IPS DF 6.9 (cell line): ENCODE data around the gene ADAMTS14.
A peak's percentile ranks its signal among the peaks of the same experiment; 100 is the strongest.

Experiments
- DNase-seq: peaks from one replicate; pipeline ENCODE4 v3.0.0-alpha.2; 2013; ENCODE audit warnings: low read depth, low spot score
- H3K27ac ChIP-seq: one replicate; pipeline ENCODE4 v1.5.1; 2013; ENCODE audit warnings: low read length, control low read depth
- H3K27me3 ChIP-seq: 2 replicates; pipeline ENCODE4 v1.6.1; 2013; ENCODE audit warnings: mild to moderate bottlenecking, low read length; ENCODE audit not compliant: control insufficient read depth, insufficient read depth
- H3K36me3 ChIP-seq: 2 replicates; pipeline ENCODE4 v1.6.1; 2013; ENCODE audit warnings: low read length; ENCODE audit not compliant: control insufficient read depth, insufficient read depth
- H3K4me1 ChIP-seq: 2 replicates; pipeline ENCODE4 v1.6.1; 2013; ENCODE audit warnings: low read length; ENCODE audit not compliant: control insufficient read depth, insufficient read depth
- H3K4me3 ChIP-seq: 2 replicates; pipeline ENCODE4 v1.5.1; 2013; ENCODE audit warnings: mild to moderate bottlenecking, low read length
- H3K9me3 ChIP-seq: 2 replicates; pipeline ENCODE4 v1.6.1; 2013; ENCODE audit warnings: low read length, inconsistent platforms; ENCODE audit not compliant: control insufficient read depth, insufficient read depth
- WGBS: extraction: QIAGEN DNeasy Blood & Tissue Kit; methylation state at CpG from one replicate; pipeline ENCODE4 v1.1.7; 2013; ENCODE audit warnings: mixed read lengths, missing lambda C conversion rate; ENCODE audit not compliant: insufficient read length, insufficient coverage; 5-methylcytosine and 5-hydroxymethylcytosine counted together

Gene ADAMTS14

GRCh38 chr10:70668454-70668970 lies 3.8 kb upstream of the ADAMTS14 start:
- WGBS, result no CpG with 5 or more reads among the region's 10 CpGs
- Histone ChIP-seq H3K36me3 (no peaks in the 10 kb centered on the region), H3K4me1 (no peaks in the 10 kb centered on the region), H3K9me3 (no peaks in the 10 kb centered on the region), H3K27me3 (no peaks in the 10 kb centered on the region), H3K4me3 (no peak overlapping the region), H3K27ac (no peak overlapping the region)
- DNase-seq, result no peak

DNA sequence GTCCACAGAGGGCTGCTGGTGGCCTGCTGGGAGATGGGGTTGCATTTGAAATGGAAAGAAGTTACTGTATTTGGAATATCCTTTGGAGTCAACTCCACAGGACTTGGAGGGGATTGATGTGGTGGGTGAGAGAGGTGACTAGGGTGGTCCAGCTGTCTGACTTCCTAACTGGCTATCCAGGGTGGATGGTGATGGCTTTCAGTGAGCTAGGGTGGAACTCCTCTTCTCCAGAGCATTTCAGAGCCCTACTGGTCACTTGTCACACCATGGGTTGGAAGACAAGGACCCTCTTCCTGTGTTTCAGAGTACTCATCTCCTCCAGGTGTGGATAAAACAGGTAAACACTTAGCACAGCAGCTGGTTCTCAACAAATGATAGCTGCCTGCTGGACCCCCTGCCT lies 3.3 kb upstream of the ADAMTS14 start:
- H3K4me1 ChIP-seq, result no peaks in the 10 kb centered on the region
- DNase-seq, result no peak
- no peaks in the 10 kb centered on the region for H3K36me3 ChIP-seq
- no peaks in the 10 kb centered on the region for H3K9me3 ChIP-seq
- no peak overlapping the region for H3K27ac ChIP-seq
- no peak overlapping the region for H3K4me3 ChIP-seq
- no peaks in the 10 kb centered on the region for H3K27me3 ChIP-seq

DNA sequence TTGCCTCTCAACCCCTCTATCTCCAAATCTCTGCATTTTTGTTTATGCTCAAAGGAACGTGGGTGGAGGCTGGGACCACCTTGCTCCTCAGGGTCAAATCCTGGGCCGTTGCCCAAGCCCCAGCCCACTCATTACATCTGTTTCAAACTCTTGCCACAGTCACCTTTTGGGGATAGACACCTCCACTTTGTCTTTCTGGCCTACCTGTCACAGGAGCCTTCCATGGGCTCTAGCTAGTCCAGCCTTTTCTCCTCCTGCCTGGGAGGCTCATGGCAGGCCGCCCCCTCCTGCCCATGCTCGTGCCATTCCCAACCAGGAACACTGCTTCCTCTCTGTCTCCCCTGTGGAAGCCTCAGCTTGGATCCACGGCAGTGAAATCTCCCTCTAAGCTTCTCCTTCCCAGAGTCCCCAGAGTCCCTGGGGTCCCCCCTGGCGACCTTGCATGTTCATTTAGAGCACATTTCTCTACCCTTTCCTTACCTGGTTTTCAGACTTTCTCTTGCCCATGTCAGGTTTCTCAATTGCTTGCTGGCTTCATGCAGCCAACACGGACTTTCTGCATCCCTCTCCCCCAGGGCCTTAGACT lies 2.5 kb upstream of the ADAMTS14 start:
- no peaks in the 10 kb centered on the region for H3K36me3 ChIP-seq
- H3K27me3 ChIP-seq, result no peaks in the 10 kb centered on the region
- H3K4me1 ChIP-seq, result no peaks in the 10 kb centered on the region
- H3K4me3 ChIP-seq, result no peak overlapping the region
- no CpG with 5 or more reads among the region's 7 CpGs for WGBS
- DNase-seq, result no peak
- no peak overlapping the region for H3K27ac ChIP-seq
- H3K9me3 ChIP-seq, result no peaks in the 10 kb centered on the region

GRCh38 chr10:70671619-70672164 lies 614 bp upstream of the ADAMTS14 start:
- no peak for DNase-seq
- no CpG with 5 or more reads among the region's 5 CpGs for WGBS
- Histone ChIP-seq H3K9me3 (no peaks in the 10 kb centered on the region), H3K27me3 (no peaks in the 10 kb centered on the region), H3K4me1 (0 out of 2 replicates have a peak, but pooled peaks cover 3% of the 10 kb centered on the region), H3K4me3 (peak overlapping the region; percentile 36; the same call in 1 of the 2 replicates), H3K36me3 (no peaks in the 10 kb centered on the region), H3K27ac (no peak overlapping the region)

- no peaks in the 10 kb centered on the region for H3K9me3 ChIP-seq
- no peak overlapping the region for H3K27ac ChIP-seq
- H3K4me1 ChIP-seq, result 0 out of 2 replicates have a peak, but pooled peaks cover 3% of the 10 kb centered on the region
- no peaks in the 10 kb centered on the region for H3K27me3 ChIP-seq
- no peak for DNase-seq
- H3K36me3 ChIP-seq, result no peaks in the 10 kb centered on the region
- no CpG with 5 or more reads among the region's 14 CpGs for WGBS
- peak overlapping the region; percentile 36; the same call in 1 of the 2 replicates for H3K4me3 ChIP-seq
Observed at GRCh38 chr10:70673043-70673928, 980 bp downstream of the ADAMTS14 start.

DNA sequence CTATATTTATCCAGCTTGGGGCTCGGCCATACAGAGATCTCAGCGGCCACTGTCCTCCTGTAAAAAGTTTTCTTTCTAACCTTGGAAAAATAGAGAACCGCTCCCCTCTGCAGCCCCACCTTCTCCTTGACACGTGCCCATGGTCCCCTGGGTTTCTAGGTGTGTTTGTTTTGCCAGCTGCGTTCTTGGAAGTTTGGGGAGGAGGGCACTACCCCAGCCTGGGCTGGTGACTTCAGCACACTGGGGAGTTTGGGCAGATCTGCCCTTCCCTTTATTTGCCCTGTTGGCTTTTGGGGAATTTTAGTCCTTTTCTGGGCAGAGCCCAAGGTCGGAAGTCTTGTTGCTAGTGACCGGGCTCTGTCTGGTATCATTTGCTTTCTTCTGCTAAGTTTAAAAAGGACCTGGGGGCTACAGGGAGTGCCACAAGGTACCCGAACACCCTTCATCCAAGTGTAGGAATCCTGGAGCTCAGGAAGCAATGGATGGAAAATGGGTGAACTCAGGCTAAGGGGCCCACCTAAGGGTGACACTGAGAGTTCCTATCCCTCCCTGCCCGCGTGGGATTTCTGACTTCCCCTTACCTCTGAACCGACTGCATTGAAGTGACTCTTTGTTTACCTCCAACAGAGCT lies 1.7 kb downstream of the ADAMTS14 start:
- no CpG with 5 or more reads among the region's 11 CpGs for WGBS

DNA sequence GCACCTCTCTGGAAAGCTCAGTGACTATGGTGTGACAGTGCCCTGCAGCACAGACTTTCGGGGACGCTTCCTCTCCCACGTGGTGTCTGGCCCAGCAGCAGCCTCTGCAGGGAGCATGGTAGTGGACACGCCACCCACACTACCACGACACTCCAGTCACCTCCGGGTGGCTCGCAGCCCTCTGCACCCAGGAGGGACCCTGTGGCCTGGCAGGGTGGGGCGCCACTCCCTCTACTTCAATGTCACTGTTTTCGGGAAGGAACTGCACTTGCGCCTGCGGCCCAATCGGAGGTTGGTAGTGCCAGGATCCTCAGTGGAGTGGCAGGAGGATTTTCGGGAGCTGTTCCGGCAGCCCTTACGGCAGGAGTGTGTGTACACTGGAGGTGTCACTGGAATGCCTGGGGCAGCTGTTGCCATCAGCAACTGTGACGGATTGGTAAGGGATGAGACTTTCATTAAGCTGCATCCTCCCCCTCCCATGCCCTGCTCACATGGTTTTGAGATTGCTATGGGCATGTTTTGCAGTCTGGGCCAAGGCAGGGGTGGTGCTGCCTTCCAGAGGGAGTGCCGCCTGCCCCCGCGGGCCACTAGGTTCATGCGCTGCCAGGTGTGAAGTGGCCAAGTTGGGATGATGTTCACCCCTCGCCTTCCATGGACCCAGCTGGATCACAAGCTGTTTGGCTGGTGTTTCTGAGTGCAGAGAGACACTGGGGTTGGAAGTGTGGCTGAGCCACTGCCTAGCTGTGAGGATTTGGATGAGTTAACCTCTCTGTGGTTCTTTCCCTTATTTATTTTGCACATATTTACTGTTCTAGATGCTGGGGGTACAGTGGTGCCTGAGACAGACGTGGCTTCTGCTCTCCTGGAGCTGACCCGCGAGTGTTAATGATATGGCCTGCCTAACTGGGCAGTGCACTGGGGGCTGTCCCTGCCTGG lies 2.5 kb downstream of the ADAMTS14 start:
- Histone ChIP-seq H3K4me3 (no peak overlapping the region), H3K9me3 (no peaks in the 10 kb centered on the region), H3K4me1 (0 out of 2 replicates have a peak, but pooled peaks cover 3% of the 10 kb centered on the region), H3K27ac (no peak overlapping the region), H3K36me3 (no peaks in the 10 kb centered on the region), H3K27me3 (no peaks in the 10 kb centered on the region)
- no peak for DNase-seq
- no CpG with 5 or more reads among the region's 24 CpGs for WGBS

More for the DNA sequence above, 1.7 kb downstream of the ADAMTS14 start:
- no peak overlapping the region for H3K4me3 ChIP-seq
- no peaks in the 10 kb centered on the region for H3K36me3 ChIP-seq
- H3K4me1 ChIP-seq, result 0 out of 2 replicates have a peak, but pooled peaks cover 3% of the 10 kb centered on the region
- no peaks in the 10 kb centered on the region for H3K27me3 ChIP-seq
- no peak overlapping the region for H3K27ac ChIP-seq
- no peaks in the 10 kb centered on the region for H3K9me3 ChIP-seq
- DNase-seq, result no peak

- H3K4me3 ChIP-seq, result no peak overlapping the region
Observed at GRCh38 chr10:70675496-70676161, 3.3 kb downstream of the ADAMTS14 start.

GRCh38 chr10:70676511-70676910 lies 4.2 kb downstream of the ADAMTS14 start:
- no peaks in the 10 kb centered on the region for H3K36me3 ChIP-seq
- WGBS, result no CpG with 5 or more reads among the region's 6 CpGs
- 0 out of 2 replicates have a peak, but pooled peaks cover 3% of the 10 kb centered on the region for H3K4me1 ChIP-seq
- H3K4me3 ChIP-seq, result no peak overlapping the region
- H3K9me3 ChIP-seq, result no peaks in the 10 kb centered on the region
- H3K27me3 ChIP-seq, result no peaks in the 10 kb centered on the region
- H3K27ac ChIP-seq, result no peak overlapping the region
- no peak for DNase-seq

More at GRCh38 chr10:70675496-70676161, 3.3 kb downstream of the ADAMTS14 start:
- no peak for DNase-seq
- Histone ChIP-seq H3K27me3 (no peaks in the 10 kb centered on the region), H3K27ac (no peak overlapping the region), H3K9me3 (no peaks in the 10 kb centered on the region), H3K36me3 (no peaks in the 10 kb centered on the region), H3K4me1 (0 out of 2 replicates have a peak, but pooled peaks cover 3% of the 10 kb centered on the region)
- no CpG with 5 or more reads among the region's 14 CpGs for WGBS
